RWPE1 (cell line): Measurements from ENCODE around the gene MEAF6.
"Not testable (repeated sequence)": the region's sequence is repeated elsewhere in the genome, so short reads cannot be mapped to it uniquely, and the experiment has no call there.

ENCODE experiments used
- CTCF ChIA-PET: fragments of 350-600 bp; sonication (Branson Sonifier 250); formaldehyde crosslinking; extraction: SDS; loops from one replicate; lab custom pipeline; 2021; lab: Yijun Ruan, JAX
- POLR2A ChIA-PET: fragments of 400-600 bp; formaldehyde crosslinking; extraction: SDS; loops from one replicate; lab custom pipeline; 2020; ENCODE audit warnings: antibody characterized with exemption; ENCODE audit not compliant: low non-redundant PET; lab: Yijun Ruan, JAX
- DNase-seq: peaks from one replicate; pipeline ENCODE4 v3.0.0; 2012; ENCODE audit warnings: low spot score
- H3K27ac ChIP-seq: fragments of 450-650 bp; 2 replicates; pipeline ENCODE4 v1.5.1; 2017
- TF ChIP-seq, protein P1 (sequence below): fragments of 450-650 bp; conservative IDR thresholded peaks from 2 replicates; pipeline ENCODE4 v1.5.1; 2017; ENCODE audit warnings: low read depth, mild to moderate bottlenecking

The MEAF6 gene

DNA sequence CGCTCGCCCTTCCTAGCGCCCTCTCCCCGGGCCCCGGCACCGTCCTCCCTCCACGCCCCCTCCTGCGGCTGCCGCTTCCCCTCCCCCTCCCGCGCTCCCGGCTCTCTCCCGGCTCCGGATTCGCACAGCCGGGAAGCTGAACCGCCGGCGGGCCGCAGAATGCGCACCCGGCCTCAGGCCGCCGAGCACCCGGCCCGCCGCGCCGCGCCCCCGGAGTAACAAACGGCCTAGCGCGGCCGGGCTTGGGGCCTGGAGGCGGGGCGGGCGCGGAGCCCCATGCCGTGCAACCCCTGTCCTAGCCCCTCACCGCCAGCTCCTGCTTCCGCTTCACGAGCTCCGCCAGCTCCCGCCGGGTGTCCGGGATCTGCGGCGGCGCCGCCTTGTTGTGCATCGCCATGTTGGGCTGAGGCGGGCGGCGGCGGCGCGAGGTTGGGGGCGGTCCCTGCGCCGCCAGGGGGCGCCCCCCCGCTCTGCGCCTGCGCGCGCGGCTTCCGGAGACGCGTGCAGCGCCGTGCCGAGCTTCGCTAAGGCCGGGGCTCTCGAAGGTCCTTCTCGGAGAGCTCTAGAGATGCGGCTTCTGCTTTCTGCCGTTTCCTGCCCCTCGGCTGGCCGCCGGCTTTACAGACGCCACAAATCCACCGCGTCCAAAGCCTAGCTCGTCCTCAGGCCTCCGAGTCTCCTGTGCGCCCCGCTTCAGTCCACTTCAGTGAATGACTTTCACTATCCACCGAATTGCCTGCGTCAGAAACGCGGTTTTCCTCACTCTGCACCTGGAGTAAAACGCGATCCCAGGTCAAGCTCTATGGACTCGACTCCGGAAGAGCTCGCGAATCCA, at the start of gene MEAF6:
Gene MEAF6, minus strand, starts transcription at position 417 of the 835 bp plus-strand sequence. Its CDS starts 20 bp downstream, at position 397.
- CTCF ChIA-PET: interaction anchor here (0.5 to 1.5 kb wide), 15 partner anchors 9 to 823 kb away, joined by 3 to 15 read pairs (median 3); partner anchors contain the start of gene DNALI1
- POLR2A ChIA-PET: interaction anchor here (0.5 to 0.6 kb wide), 3 partner anchors 52 to 840 kb away, joined by 3 to 6 read pairs (median 4); no protein-coding TSS in a partner anchor
- peak within 1 kb of the TSS; percentile 92 for H3K27ac ChIP-seq
- DNase-seq: peak; percentile 84
- TF ChIP-seq, protein P1, sequence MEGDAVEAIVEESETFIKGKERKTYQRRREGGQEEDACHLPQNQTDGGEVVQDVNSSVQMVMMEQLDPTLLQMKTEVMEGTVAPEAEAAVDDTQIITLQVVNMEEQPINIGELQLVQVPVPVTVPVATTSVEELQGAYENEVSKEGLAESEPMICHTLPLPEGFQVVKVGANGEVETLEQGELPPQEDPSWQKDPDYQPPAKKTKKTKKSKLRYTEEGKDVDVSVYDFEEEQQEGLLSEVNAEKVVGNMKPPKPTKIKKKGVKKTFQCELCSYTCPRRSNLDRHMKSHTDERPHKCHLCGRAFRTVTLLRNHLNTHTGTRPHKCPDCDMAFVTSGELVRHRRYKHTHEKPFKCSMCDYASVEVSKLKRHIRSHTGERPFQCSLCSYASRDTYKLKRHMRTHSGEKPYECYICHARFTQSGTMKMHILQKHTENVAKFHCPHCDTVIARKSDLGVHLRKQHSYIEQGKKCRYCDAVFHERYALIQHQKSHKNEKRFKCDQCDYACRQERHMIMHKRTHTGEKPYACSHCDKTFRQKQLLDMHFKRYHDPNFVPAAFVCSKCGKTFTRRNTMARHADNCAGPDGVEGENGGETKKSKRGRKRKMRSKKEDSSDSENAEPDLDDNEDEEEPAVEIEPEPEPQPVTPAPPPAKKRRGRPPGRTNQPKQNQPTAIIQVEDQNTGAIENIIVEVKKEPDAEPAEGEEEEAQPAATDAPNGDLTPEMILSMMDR: peak; percentile 82

DNA sequence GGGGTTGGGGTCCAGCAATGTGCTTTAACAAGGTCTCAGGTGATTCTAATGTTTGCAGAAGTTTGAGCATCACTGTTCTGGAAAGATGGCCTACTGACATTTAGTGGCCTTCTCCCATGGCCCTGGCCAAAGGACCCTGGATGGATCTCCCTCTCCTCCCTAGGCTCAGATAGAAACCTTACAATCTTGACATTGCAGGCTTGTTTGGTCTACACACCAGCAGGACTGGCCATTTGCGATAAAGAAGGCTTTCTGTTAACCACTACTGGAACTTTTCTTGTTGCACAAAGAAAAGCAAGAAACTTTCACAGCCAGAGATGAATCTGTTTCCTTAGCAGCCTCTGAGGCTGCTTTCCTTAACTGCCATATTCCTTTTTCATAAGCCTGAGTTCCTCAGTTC, 48.4 kb upstream of the MEAF6 start:
- CTCF ChIA-PET: no interaction called here
- TF ChIP-seq, protein P1: no peak
- POLR2A ChIA-PET: no interaction called here
- no peak for DNase-seq
- H3K27ac ChIP-seq: peak overlapping the region; percentile 23; the same call in 1 of the 2 replicates

DNA sequence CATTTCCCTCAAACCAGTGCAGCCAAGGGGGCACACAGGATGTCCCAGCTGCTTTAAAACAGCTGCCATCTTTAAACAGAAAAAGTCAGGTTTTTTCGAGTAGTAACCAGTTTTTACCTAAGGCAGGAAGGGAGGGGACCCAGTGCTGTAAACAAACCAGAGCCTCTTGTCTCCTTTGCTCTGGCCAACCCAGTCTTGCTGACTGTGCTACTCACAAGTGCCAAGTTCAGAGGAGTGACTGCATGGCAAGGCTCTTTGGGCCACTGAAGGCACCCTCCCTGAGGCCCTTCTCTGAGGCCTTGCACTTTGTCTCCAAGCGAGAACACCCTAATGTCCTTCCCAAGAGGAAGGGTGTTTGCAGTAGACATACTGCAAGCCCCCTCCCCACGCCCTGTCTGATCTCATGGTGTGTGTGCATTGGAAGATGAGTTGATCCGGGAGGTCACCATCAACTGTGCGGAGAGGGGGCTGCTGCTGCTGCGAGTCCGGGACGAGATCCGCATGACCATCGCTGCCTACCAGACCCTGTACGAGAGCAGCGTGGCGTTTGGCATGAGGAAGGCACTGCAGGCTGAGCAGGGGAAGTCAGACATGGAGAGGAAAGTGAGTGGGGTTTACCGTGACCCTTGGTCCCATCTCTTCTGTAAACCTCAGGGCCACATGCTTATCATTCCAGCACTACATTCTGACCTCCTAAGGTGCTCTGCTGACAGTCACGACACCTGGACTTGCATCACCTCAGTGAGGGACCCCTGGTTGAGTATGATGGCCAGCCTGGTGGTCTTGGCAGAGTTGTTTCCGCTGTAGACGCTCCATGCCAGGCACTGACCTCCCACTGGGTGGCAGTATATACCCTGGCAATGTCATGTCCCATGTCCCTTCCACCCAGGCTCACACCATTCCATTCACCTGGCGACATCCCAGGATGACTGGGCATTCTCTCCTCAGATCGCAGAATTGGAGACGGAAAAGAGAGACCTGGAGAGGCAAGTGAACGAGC, 46.9 kb upstream of the MEAF6 start:
- ChIA-PET CTCF (interaction anchor here (0.6 kb wide), 1 partner anchor 15 kb away, joined by 3 read pairs; no protein-coding TSS in a partner anchor), POLR2A (interaction anchor here (0.6 kb wide), 1 partner anchor 62 kb away, joined by 3 read pairs; no protein-coding TSS in a partner anchor)
- peak overlapping the region; percentile 23; the same call in 1 of the 2 replicates for H3K27ac ChIP-seq
- peak; percentile 32 for DNase-seq
- TF ChIP-seq, protein P1: peak; percentile 61

DNA sequence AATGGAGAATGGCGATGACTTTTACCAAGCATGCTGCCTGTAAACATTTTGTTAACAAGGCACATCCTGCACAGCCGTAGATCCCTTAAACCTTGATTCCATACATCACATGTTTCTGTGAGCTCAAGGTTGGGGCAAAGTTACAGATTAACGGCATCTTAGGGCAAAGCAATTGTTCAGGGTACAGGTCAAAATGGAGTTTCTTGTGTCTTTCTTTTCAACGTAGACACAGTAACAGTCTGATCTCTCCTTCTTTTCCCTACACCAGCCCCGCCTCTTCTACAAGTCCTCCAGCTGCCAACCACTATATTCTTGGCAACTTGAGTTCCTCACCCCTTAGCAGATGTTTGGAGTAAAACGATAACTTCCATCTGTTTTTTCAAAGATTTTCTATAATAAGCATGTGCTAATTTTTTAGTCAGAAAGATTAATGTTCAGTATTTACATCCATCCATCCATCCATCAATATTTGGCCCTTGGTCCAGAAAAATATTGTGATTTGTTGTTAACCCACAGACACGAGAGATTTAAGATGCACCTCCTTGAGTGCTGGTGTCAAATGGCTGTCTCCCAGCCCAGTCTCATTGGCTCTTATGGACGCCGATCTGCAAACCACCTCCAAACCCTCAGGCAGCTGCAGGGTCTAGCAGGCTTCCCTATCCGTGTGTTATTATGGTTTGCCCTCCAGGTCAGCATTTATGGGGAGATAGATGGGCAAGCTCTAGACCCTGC, 46.0 kb upstream of the MEAF6 start:
- no peak overlapping the region for H3K27ac ChIP-seq
- TF ChIP-seq, protein P1: no peak
- ChIA-PET CTCF (no interaction called here), POLR2A (interaction anchor here (0.6 kb wide), 1 partner anchor 61 kb away, joined by 3 read pairs; no protein-coding TSS in a partner anchor)
- DNase-seq: no peak

DNA sequence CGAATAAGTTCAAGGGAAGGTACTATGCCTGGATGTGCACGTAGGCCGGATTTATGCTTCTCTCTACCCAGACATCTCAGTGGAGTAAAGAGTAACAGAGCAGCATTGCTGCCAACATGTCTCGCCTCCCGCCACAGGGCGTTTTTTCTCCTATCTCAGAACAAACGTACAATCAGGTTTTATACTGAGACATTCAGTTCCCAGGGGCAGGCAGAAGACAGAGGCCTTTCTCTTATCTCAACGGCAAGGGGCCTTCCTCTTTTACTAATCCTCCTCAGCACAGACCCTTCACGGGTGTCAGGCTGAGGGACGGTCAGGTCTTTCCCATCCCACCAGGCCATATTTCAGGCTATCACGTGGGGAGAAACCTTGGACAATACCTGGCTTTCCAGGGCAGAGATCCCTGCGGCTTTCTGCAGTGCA, 45.4 kb upstream of the MEAF6 start:
- POLR2A ChIA-PET, CTCF ChIA-PET, DNase-seq, H3K27ac ChIP-seq: not testable (repeated sequence)

DNA sequence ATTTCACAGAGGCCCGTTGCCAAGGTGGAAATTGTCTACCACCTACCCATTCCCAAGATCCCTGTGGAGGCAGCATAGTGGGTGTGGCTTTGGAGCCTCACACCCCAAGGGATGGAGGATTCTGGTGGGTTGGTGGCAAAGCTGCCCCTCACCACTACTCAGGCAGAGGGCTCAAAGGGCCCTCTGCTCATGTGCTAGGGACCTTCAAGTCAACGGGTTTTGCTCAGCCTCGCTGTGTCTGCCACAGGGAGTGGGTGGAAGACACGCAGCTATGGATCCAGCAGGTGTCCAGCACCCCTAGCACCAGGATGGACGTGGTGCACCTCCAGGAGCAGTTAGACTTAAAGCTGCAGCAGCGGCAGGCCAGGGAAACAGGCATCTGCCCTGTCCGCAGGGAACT, 44.5 kb upstream of the MEAF6 start:
- POLR2A ChIA-PET: no interaction called here
- H3K27ac ChIP-seq: no peak overlapping the region
- TF ChIP-seq, protein P1: no peak
- no peak for DNase-seq
- CTCF ChIA-PET: no interaction called here
